SK-N-SH treated with all-trans-retinoic acid at 6 μM for 48 hours (cell line): ENCODE data around the gene TSPAN14.

Source experiments
- ATAC-seq: fragments of 200-7000 bp; cut with Tn5 transposase; 3 replicates; pipeline ENCODE4 v1.9.1; 2020; ENCODE audit warnings: mild to moderate bottlenecking, moderate library complexity
- ARNTL ChIP-seq: fragments of 450-650 bp; formaldehyde crosslinking; IDR thresholded peaks from 2 replicates; pipeline ENCODE4 v1.5.0; 2020; ENCODE audit warnings: low read depth, mild to moderate bottlenecking, moderate library complexity, borderline replicate concordance
- BACH2 ChIP-seq: fragments of 250-450 bp; sonication (Bioruptor Pico); IDR thresholded peaks from 2 replicates; pipeline ENCODE4 v1.9.0; 2021; ENCODE audit warnings: mild to moderate bottlenecking, borderline replicate concordance
- CSDC2 ChIP-seq: fragments of 250-450 bp; sonication (Bioruptor Pico); IDR thresholded peaks from 2 replicates; pipeline ENCODE4 v1.5.0; 2020; ENCODE audit warnings: mild to moderate bottlenecking, moderate library complexity
- CSRNP3 ChIP-seq: fragments of 250-450 bp; sonication (Bioruptor Pico); IDR thresholded peaks from 2 replicates; pipeline ENCODE4 v1.5.1; 2021; ENCODE audit warnings: mild to moderate bottlenecking, moderate library complexity
- ESRRG ChIP-seq: fragments of 250-450 bp; sonication (Bioruptor Pico); IDR thresholded peaks from 2 replicates; pipeline ENCODE4 v1.6.1; 2021; ENCODE audit warnings: mild to moderate bottlenecking
- GLIS3 ChIP-seq: fragments of 250-450 bp; sonication (Bioruptor Pico); IDR thresholded peaks from 2 replicates; pipeline ENCODE4 v1.5.0; 2020; ENCODE audit warnings: mild to moderate bottlenecking, moderate library complexity
- ISL1 ChIP-seq: fragments of 250-450 bp; sonication (Bioruptor Pico); IDR thresholded peaks from 2 replicates; pipeline ENCODE4 v2.1.2; 2022; ENCODE audit warnings: mild to moderate bottlenecking, moderate library complexity
- OSR1 ChIP-seq: fragments of 250-450 bp; sonication (Bioruptor Pico); IDR thresholded peaks from 2 replicates; pipeline ENCODE4 v1.8.0; 2022; ENCODE audit warnings: moderate library complexity, mild to moderate bottlenecking, inconsistent platforms
- PATZ1 ChIP-seq: fragments of 250-450 bp; sonication (Bioruptor Pico); IDR thresholded peaks from 2 replicates; pipeline ENCODE4 v1.8.0; 2020; ENCODE audit warnings: mild to moderate bottlenecking, moderate library complexity, borderline replicate concordance
- PPARA ChIP-seq: fragments of 250-450 bp; sonication (Bioruptor Pico); IDR thresholded peaks from 2 replicates; pipeline ENCODE4 v1.5.0; 2020; ENCODE audit warnings: mild to moderate bottlenecking, borderline replicate concordance
- RARB ChIP-seq: fragments of 250-450 bp; sonication (Bioruptor Pico); IDR thresholded peaks from 2 replicates; pipeline ENCODE4 v1.8.0; 2021; ENCODE audit warnings: mild to moderate bottlenecking, moderate library complexity
- SNAI2 ChIP-seq: fragments of 250-450 bp; sonication (Bioruptor Pico); IDR thresholded peaks from 2 replicates; pipeline ENCODE4 v1.5.0; 2020; ENCODE audit warnings: mild to moderate bottlenecking, moderate library complexity
- TCF4 ChIP-seq: fragments of 250-450 bp; sonication (Bioruptor Pico); IDR thresholded peaks from 2 replicates; pipeline ENCODE4 v1.8.0; 2021; ENCODE audit warnings: mild to moderate bottlenecking, moderate library complexity, borderline replicate concordance
- TOX ChIP-seq: fragments of 250-450 bp; sonication (Bioruptor Pico); IDR thresholded peaks from 2 replicates; pipeline ENCODE4 v1.8.0; 2021; ENCODE audit warnings: mild to moderate bottlenecking, moderate library complexity, borderline replicate concordance
- TSHZ2 ChIP-seq: fragments of 250-450 bp; sonication (Bioruptor Pico); IDR thresholded peaks from 2 replicates; pipeline ENCODE4 v1.5.0; 2020; ENCODE audit warnings: mild to moderate bottlenecking, moderate library complexity
- ZC3H10 ChIP-seq: fragments of 250-450 bp; sonication (Bioruptor Pico); IDR thresholded peaks from 2 replicates; pipeline ENCODE4 v1.5.1; 2021; ENCODE audit warnings: mild to moderate bottlenecking, moderate library complexity
- ZFP3 ChIP-seq: fragments of 250-450 bp; sonication (Bioruptor Pico); IDR thresholded peaks from 2 replicates; pipeline ENCODE4 v1.5.0; 2020; ENCODE audit warnings: mild to moderate bottlenecking, moderate library complexity
- ZFP30 ChIP-seq: fragments of 450-650 bp; formaldehyde crosslinking; IDR thresholded peaks from 2 replicates; pipeline ENCODE4 v1.5.0; 2022; ENCODE audit warnings: mild to moderate bottlenecking, moderate library complexity
- ZNF565 ChIP-seq: fragments of 450-650 bp; formaldehyde crosslinking; conservative IDR thresholded peaks from 2 replicates; pipeline ENCODE4 v1.5.0; 2020; ENCODE audit warnings: low read depth, mild to moderate bottlenecking, moderate library complexity
- ZNF70 ChIP-seq: fragments of 450-650 bp; formaldehyde crosslinking; IDR thresholded peaks from 2 replicates; pipeline ENCODE4 v1.5.0; 2020; ENCODE audit warnings: mild to moderate bottlenecking, moderate library complexity

The TSPAN14 gene

GRCh38 chr10:80552151-80552646, 98.1 kb downstream of the TSPAN14 start (continued):
- no peak for TF ChIP-seq TCF4 (CRISPR knock-in tag)
- no peak for TF ChIP-seq ZNF565 (CRISPR knock-in tag)
- no peak for TF ChIP-seq RARB (CRISPR knock-in tag)
- no peak for TF ChIP-seq TOX (CRISPR knock-in tag)
- TF ChIP-seq ZNF70 (CRISPR knock-in tag) = no peak
- no peak for TF ChIP-seq PATZ1 (CRISPR knock-in tag)
- TF ChIP-seq ISL1 (CRISPR knock-in tag) = no peak
- TF ChIP-seq CSDC2 (CRISPR knock-in tag) = no peak
- no peak for TF ChIP-seq ESRRG (CRISPR knock-in tag)
- TF ChIP-seq, all 23 proteins: peak for 0

GRCh38 chr10:80553436-80553835, 99.3 kb downstream of the TSPAN14 start:
- TF ChIP-seq RARB (CRISPR knock-in tag) (no peak), TCF4 (CRISPR knock-in tag) (no peak), ZFP3 (no peak), ARNTL (CRISPR knock-in tag) (no peak), TSHZ2 (CRISPR knock-in tag) (no peak), SNAI2 (CRISPR knock-in tag) (no peak), PPARA (CRISPR knock-in tag) (no peak)
- ATAC-seq = no peak

- ATAC-seq = no peak
- no peak for TF ChIP-seq GLIS3 (CRISPR knock-in tag)
- no peak for TF ChIP-seq OSR1 (CRISPR knock-in tag)
- no peak for TF ChIP-seq CSDC2 (CRISPR knock-in tag)
- no peak for TF ChIP-seq ZFP3
- no peak for TF ChIP-seq ESRRG (CRISPR knock-in tag)
- TF ChIP-seq ZNF565 (CRISPR knock-in tag) = no peak
- TF ChIP-seq BACH2 (CRISPR knock-in tag) = no peak
- TF ChIP-seq ZC3H10 (CRISPR knock-in tag) = no peak
- no peak for TF ChIP-seq RARB (CRISPR knock-in tag)
- no peak for TF ChIP-seq TOX (CRISPR knock-in tag)
- no peak for TF ChIP-seq CSRNP3 (CRISPR knock-in tag)
- no peak for TF ChIP-seq ISL1 (CRISPR knock-in tag)
- TF ChIP-seq PPARA (CRISPR knock-in tag) = no peak
- no peak for TF ChIP-seq SNAI2 (CRISPR knock-in tag)
- no peak for TF ChIP-seq TSHZ2 (CRISPR knock-in tag)
- no peak for TF ChIP-seq TCF4 (CRISPR knock-in tag)
- TF ChIP-seq ZNF70 (CRISPR knock-in tag) = no peak
- TF ChIP-seq ZFP30 (CRISPR knock-in tag) = no peak
These were observed 99.9 kb downstream of the TSPAN14 start for GRCh38 chr10:80554050-80554449.
